H1 (cell line): ENCODE results near the gene CEP135. TPM values are rescaled to one million over a fixed set of nuclear protein-coding genes. Genes with fewer than 3 reads are reported as not detected.

Experiments
- CTCF ChIA-PET: fragments of 300-600 bp; sonication (Branson Sonifier 250); formaldehyde crosslinking; loops from one replicate; lab custom pipeline; 2021; ENCODE audit not compliant: partially characterized antibody; lab: Charles Lee
- POLR2A ChIA-PET: fragments of 300-600 bp; sonication (Branson Sonifier 250); formaldehyde crosslinking; loops from one replicate; lab custom pipeline; 2021; ENCODE audit warnings: inconsistent platforms; ENCODE audit not compliant: partially characterized antibody; lab: Charles Lee
- DNase-seq, 2 experiments: peaks; one replicate each; pipeline versions ENCODE4 v3.0.0 to v3.0.0-alpha.2; 2010 to 2022; ENCODE audit warnings: low spot score in 2 of 2, low read depth in 1 of 2, mixed read lengths in 1 of 2
- FAIRE-seq: peaks from 2 replicates; lab custom pipeline; 2011; peaks lifted over from hg19 to GRCh38; lab: Jason Lieb, UNC
- H2AFZ ChIP-seq: 2 replicates; pipeline ENCODE4 v1.8.1; 2012; ENCODE audit warnings: low read length, inconsistent platforms
- H2AK5ac ChIP-seq: 2 replicates; pipeline ENCODE4 v1.6.1; 2013; ENCODE audit warnings: low read depth, low read length
- H2BK120ac ChIP-seq: replicated peaks from 2 replicates; pipeline ENCODE3; 2013; ENCODE audit warnings: low read depth, low read length, inconsistent platforms
- H2BK12ac ChIP-seq: 2 replicates; pipeline ENCODE4 v1.6.1; 2013; ENCODE audit warnings: low read depth, low read length
- H2BK15ac ChIP-seq: 2 replicates; pipeline ENCODE4 v1.6.1; 2013; ENCODE audit warnings: low read length
- H2BK20ac ChIP-seq: 2 replicates; pipeline ENCODE4 v1.6.1; 2013; ENCODE audit warnings: low read length
- H2BK5ac ChIP-seq: 2 replicates; pipeline ENCODE4 v1.6.1; 2013; ENCODE audit warnings: low read depth, low read length
- H3K14ac ChIP-seq: 2 replicates; pipeline ENCODE4 v1.6.1; 2013; ENCODE audit warnings: inconsistent platforms; ENCODE audit not compliant: insufficient read length
- H3K18ac ChIP-seq: 2 replicates; pipeline ENCODE4 v1.6.1; 2013; ENCODE audit warnings: low read length; ENCODE audit errors: extremely low read depth
- H3K23ac ChIP-seq: 2 replicates; pipeline ENCODE4 v1.6.1; 2013; ENCODE audit warnings: inconsistent platforms; ENCODE audit not compliant: insufficient read length
- H3K23me2 ChIP-seq: 2 replicates; pipeline ENCODE4 v1.6.1; 2013; ENCODE audit warnings: low read depth, low read length
- H3K27ac ChIP-seq: 2 replicates; pipeline ENCODE4 v1.6.1; 2011; ENCODE audit warnings: low read depth, low read length, inconsistent platforms
- H3K27me3 ChIP-seq, 4 experiments: replicated peaks in 1 of 4; 1 replicate in 1 of 4; 2 replicates in 3 of 4; pipeline versions ENCODE4 v1.6.1 to v1.8.1; 2011 to 2013; ENCODE audit warnings: low read length in 3 of 4, mild to moderate bottlenecking in 3 of 4, inconsistent platforms in 2 of 4, mixed read lengths in 2 of 4, moderate library complexity in 1 of 4; ENCODE audit not compliant: control insufficient read depth in 3 of 4, insufficient read depth in 3 of 4; ENCODE audit errors: extremely low read depth in 1 of 4
- H3K36me3 ChIP-seq, 4 experiments: 2 replicates each; pipeline versions ENCODE4 v1.6.1 to v1.8.1; 2011 to 2013; ENCODE audit warnings: mild to moderate bottlenecking in 4 of 4, low read length in 3 of 4, moderate library complexity in 2 of 4, control low read depth in 1 of 4, inconsistent platforms in 1 of 4; ENCODE audit not compliant: insufficient read depth in 4 of 4, control insufficient read depth in 2 of 4
- H3K4ac ChIP-seq: replicated peaks from 2 replicates; pipeline ENCODE3; 2013; ENCODE audit warnings: low read length, low read depth, mixed read lengths, inconsistent platforms; ENCODE audit not compliant: insufficient read length
- H3K4me1 ChIP-seq, 4 experiments: replicated peaks in 1 of 4; 1 replicate in 1 of 4; 2 replicates in 3 of 4; pipeline versions ENCODE4 v1.6.1 to v1.8.1; 2011 to 2013; ENCODE audit warnings: low read length in 3 of 4, inconsistent platforms in 2 of 4, mixed read lengths in 1 of 4; ENCODE audit not compliant: insufficient read depth in 4 of 4, control insufficient read depth in 3 of 4
- H3K4me2 ChIP-seq, 2 experiments: 2 replicates each; pipeline versions ENCODE4 v1.6.1 to v1.8.1; 2011 to 2013; ENCODE audit warnings: low read depth in 2 of 2, low read length in 2 of 2, control low read depth in 1 of 2, inconsistent platforms in 1 of 2, mild to moderate bottlenecking in 1 of 2; ENCODE audit not compliant: insufficient read depth in 1 of 2
- H3K4me3 ChIP-seq, 4 experiments: fragments of 200-600, 300-600 bp in 1 of 4; sonication (generic), shearing (Covaris generic), sonication (Bioruptor Twin) in 1 of 4; 2 replicates each; pipeline versions ENCODE4 v1.5.1 to v1.8.1; 2011 to 2016; ENCODE audit warnings: low read length in 4 of 4, low read depth in 3 of 4, control low read depth in 2 of 4, inconsistent platforms in 2 of 4, mild to moderate bottlenecking in 2 of 4, mixed read lengths in 1 of 4, moderate library complexity in 1 of 4; ENCODE audit not compliant: insufficient read depth in 2 of 4; ENCODE audit errors: extremely low read depth in 1 of 4
- H3K56ac ChIP-seq: replicated peaks from 2 replicates; pipeline ENCODE3; 2013; ENCODE audit warnings: low read depth, mild to moderate bottlenecking, mixed read lengths, low read length, inconsistent platforms; ENCODE audit not compliant: insufficient read length
- H3K79me1 ChIP-seq: 2 replicates; pipeline ENCODE4 v1.6.1; 2013; ENCODE audit warnings: low read depth, low read length, control low read depth
- H3K79me2 ChIP-seq, 2 experiments: 2 replicates each; pipeline versions ENCODE4 v1.6.1 to v1.8.1; 2012 to 2013; ENCODE audit warnings: low read length in 2 of 2, mild to moderate bottlenecking in 2 of 2, inconsistent platforms in 1 of 2; ENCODE audit not compliant: insufficient read depth in 2 of 2, control insufficient read depth in 1 of 2
- H3K9ac ChIP-seq, 4 experiments: replicated peaks in 1 of 4; 1 replicate in 1 of 4; 2 replicates in 3 of 4; pipeline versions ENCODE4 v1.6.1 to v1.8.1; 2011 to 2013; ENCODE audit warnings: low read depth in 3 of 4, low read length in 3 of 4, control low read depth in 2 of 4, mild to moderate bottlenecking in 2 of 4, moderate library complexity in 2 of 4, inconsistent platforms in 1 of 4; ENCODE audit errors: extremely low read depth in 1 of 4
- H3K9me3 ChIP-seq, 2 experiments: 2 replicates each; pipeline versions ENCODE4 v1.6.1 to v1.8.1; 2012 to 2013; ENCODE audit warnings: mild to moderate bottlenecking in 2 of 2, moderate library complexity in 2 of 2, control low read depth in 1 of 2, inconsistent platforms in 1 of 2, low read depth in 1 of 2, low read length in 1 of 2, mixed read lengths in 1 of 2; ENCODE audit not compliant: insufficient read depth in 2 of 2
- H4K20me1 ChIP-seq, 2 experiments: replicated peaks in 1 of 2; 2 replicates each; pipeline versions ENCODE3 to v1.8.1; 2011 to 2013; ENCODE audit warnings: inconsistent platforms in 2 of 2, low read length in 2 of 2, mild to moderate bottlenecking in 1 of 2; ENCODE audit not compliant: insufficient read depth in 2 of 2, control insufficient read depth in 1 of 2
- H4K5ac ChIP-seq: 2 replicates; pipeline ENCODE4 v1.6.1; 2013; ENCODE audit warnings: low read length, low read depth, mixed read lengths, inconsistent platforms; ENCODE audit not compliant: insufficient read length
- H4K8ac ChIP-seq: 2 replicates; pipeline ENCODE4 v1.8.0; 2013; ENCODE audit warnings: mild to moderate bottlenecking, moderate library complexity, low read length, inconsistent platforms; ENCODE audit not compliant: insufficient read depth; ENCODE audit errors: extremely low read depth
- H4K91ac ChIP-seq: replicated peaks from 2 replicates; pipeline ENCODE3; 2013; ENCODE audit warnings: low read length, mixed read lengths, inconsistent platforms; ENCODE audit not compliant: insufficient read length
- ASH2L ChIP-seq: fragments of 200-600, 300-600 bp; sonication (generic); IDR thresholded peaks from one replicate; pipeline ENCODE4 v1.7.1; 2017; ENCODE audit warnings: low read length
- BACH1 ChIP-seq: IDR thresholded peaks from 2 replicates; pipeline ENCODE4 v1.6.1; 2012; ENCODE audit warnings: low read length, improper control_type of control experiment
- CREB1 ChIP-seq: IDR thresholded peaks from 2 replicates; pipeline ENCODE4 v1.6.1; 2012; ENCODE audit warnings: inconsistent platforms
- CTBP2 ChIP-seq: IDR thresholded peaks from 2 replicates; pipeline ENCODE4 v1.7.0; 2011; ENCODE audit warnings: borderline replicate concordance, mild to moderate bottlenecking, moderate library complexity, mixed read lengths, low read length; ENCODE audit not compliant: insufficient read depth, insufficient read length
- EGR1 ChIP-seq: IDR thresholded peaks from 2 replicates; pipeline ENCODE4 v1.6.1; 2011; ENCODE audit warnings: low read depth, low read length, borderline replicate concordance
- HDAC2 ChIP-seq, 2 experiments: fragments of 300-600 bp in 1 of 2; sonication (generic) in 1 of 2; IDR thresholded peaks; 2 replicates each; pipeline ENCODE4 v1.6.1; 2011 to 2012; ENCODE audit warnings: low read depth in 2 of 2, low read length in 2 of 2, mild to moderate bottlenecking in 2 of 2, moderate library complexity in 2 of 2, borderline replicate concordance in 1 of 2, inconsistent platforms in 1 of 2
- KDM4A ChIP-seq: IDR thresholded peaks from one replicate; pipeline ENCODE4 v1.7.1; 2012; ENCODE audit warnings: low read depth, mild to moderate bottlenecking, moderate library complexity, low read length, inconsistent platforms; ENCODE audit not compliant: severe bottlenecking
- RNF2 ChIP-seq: fragments of 200-900, 300-1000 bp; sonication (generic); IDR thresholded peaks from 2 replicates; pipeline ENCODE4 v1.7.1; 2016; ENCODE audit warnings: borderline replicate concordance, low read depth, mild to moderate bottlenecking, antibody characterized with exemption, low read length; ENCODE audit not compliant: poor library complexity, severe bottlenecking; ENCODE audit errors: missing control alignments
- SIRT6 ChIP-seq: IDR thresholded peaks from one replicate; pipeline ENCODE4 v1.7.1; 2012; ENCODE audit warnings: low read length, inconsistent platforms
- SP1 ChIP-seq: IDR thresholded peaks from 2 replicates; pipeline ENCODE4 v1.6.1; 2011; ENCODE audit warnings: low read depth, low read length
- SP4 ChIP-seq: IDR thresholded peaks from 2 replicates; pipeline ENCODE4 v1.6.1; 2012; ENCODE audit warnings: low read length, inconsistent platforms
- TAF1 ChIP-seq: IDR thresholded peaks from 2 replicates; pipeline ENCODE4 v1.6.1; 2011; ENCODE audit warnings: mild to moderate bottlenecking, low read depth, low read length
- TCF12 ChIP-seq: IDR thresholded peaks from 2 replicates; pipeline ENCODE4 v1.6.1; 2011; ENCODE audit warnings: low read depth, mild to moderate bottlenecking, low read length
- WGBS, 2 experiments: shearing (Covaris generic) in 1 of 2; methylation state at CpG; one replicate each; pipeline versions ENCODE4 v1.1.6 to v1.1.7; 2013 to 2015; ENCODE audit warnings: low lambda C conversion rate in 2 of 2, mixed read lengths in 2 of 2, inconsistent platforms in 1 of 2, low coverage in 1 of 2, missing lambda C conversion rate in 1 of 2; ENCODE audit not compliant: insufficient replicate concordance in 2 of 2, insufficient coverage in 1 of 2, insufficient read length in 1 of 2; ENCODE audit errors: extremely low coverage in 1 of 2, missing lambda C conversion rate in 1 of 2; 5-methylcytosine and 5-hydroxymethylcytosine counted together
- polyA plus RNA-seq, 7 experiments: library from polyadenylated mRNA; depleted of rRNA in 3 of 7; stranded (reverse) in 5 of 7; unstranded in 2 of 7; fragments of >200 nt in 5 of 7; fragments of 200-250 nt in 2 of 7; gene quantifications; 1 replicate in 5 of 7; 2 replicates in 1 of 7; 4 replicates in 1 of 7; pipeline versions ENCODE4 v1.2.1 to v1.2.3, GENCODE V29; 2011 to 2013; ENCODE audit warnings: missing spikeins in 2 of 7, mixed read lengths in 2 of 7
- total RNA-seq: library from RNA; stranded (reverse); fragmentation: NEBNext Ultra II Directional; extraction: Animal tissue kit (Norgen Biotek cat#: 25700); gene quantifications from 2 replicates; pipeline ENCODE4 v1.2.1, GENCODE V29; 2021
- TF ChIP-seq, protein P1 (sequence below): IDR thresholded peaks from 2 replicates; pipeline ENCODE4 v1.6.1; 2012; ENCODE audit warnings: inconsistent platforms

CEP135 gene
- total and polyA plus RNA-seq, 2 of the 8 experiments (the other 6 are each of a cell fraction or from before 2014, with no cell fraction given) = 2.7 to 14.5 TPM

DNA sequence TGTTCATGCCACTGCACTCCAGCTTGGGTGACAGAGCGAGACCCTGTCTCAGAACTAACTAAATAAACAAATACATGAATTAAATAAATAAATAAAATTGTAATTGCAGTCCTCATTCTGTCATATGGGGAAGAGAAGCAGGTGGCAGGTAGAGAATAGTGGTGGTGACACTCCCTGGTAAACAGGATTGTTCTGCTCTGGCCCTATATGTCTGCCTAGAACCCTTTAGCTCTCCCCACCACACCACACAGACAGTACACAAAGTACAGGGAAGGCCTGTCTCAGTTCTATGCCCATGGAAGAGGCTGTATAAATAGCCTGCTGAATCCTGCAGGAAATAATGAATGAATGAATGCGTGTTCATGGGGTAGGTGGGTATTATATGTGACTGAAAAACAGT, 117.7 kb downstream of the CEP135 start:
- Histone ChIP-seq H3K79me1 (no peaks in the 10 kb centered on the region; the same call in 1 of the 2 replicates), H2AFZ (no peak overlapping the region), H4K5ac (no peak overlapping the region), H2AK5ac (no peak overlapping the region), H3K23ac (no peak overlapping the region), H3K27me3 (no peaks in the 10 kb centered on the region), H3K56ac (no peak overlapping the region), H3K14ac (no peak overlapping the region), H2BK20ac (no peak overlapping the region), H3K9ac (no peak overlapping the region), H3K18ac (no peak overlapping the region), H3K36me3 (no peaks in the 10 kb centered on the region), H3K4me3 (no peak overlapping the region), H4K8ac (no peak overlapping the region), H3K4ac (no peak overlapping the region), H4K20me1 (peaks cover 0 to 8% of the 10 kb centered on the region in 2 experiments), H4K91ac (no peak overlapping the region), H3K4me1 (no peaks in the 10 kb centered on the region), H3K4me2 (no peak overlapping the region), H3K79me2 (peaks cover 5 to 49% of the 10 kb centered on the region in 2 experiments; a peak in 2 of 4 replicates)
- POLR2A ChIA-PET = interaction anchor here (1.1 to 2.1 kb wide), 3 partner anchors 17 to 27 kb away, joined by 3 to 5 read pairs (median 4); no protein-coding TSS in a partner anchor
- 81% methylated on average over 2 of the region's 2 CpGs; no CpG with 5 or more reads in 1 of the 2 experiments for WGBS, 2 experiments
- TF ChIP-seq RNF2 = no peak
- no peak for TF ChIP-seq HDAC2 (IDR thresholded peaks at IDR 0.05; ENCODE audit: borderline replicate concordance in 1 of 2, low read depth in 2 of 2, low read length in 2 of 2)
- TF ChIP-seq CTBP2 = no peak
- TF ChIP-seq TAF1 = no peak
- no peak for TF ChIP-seq TCF12
- TF ChIP-seq SIRT6 = no peak
- no peak for TF ChIP-seq SP1
- no peak for TF ChIP-seq CREB1
- no peak for TF ChIP-seq BACH1
- TF ChIP-seq, protein P1, sequence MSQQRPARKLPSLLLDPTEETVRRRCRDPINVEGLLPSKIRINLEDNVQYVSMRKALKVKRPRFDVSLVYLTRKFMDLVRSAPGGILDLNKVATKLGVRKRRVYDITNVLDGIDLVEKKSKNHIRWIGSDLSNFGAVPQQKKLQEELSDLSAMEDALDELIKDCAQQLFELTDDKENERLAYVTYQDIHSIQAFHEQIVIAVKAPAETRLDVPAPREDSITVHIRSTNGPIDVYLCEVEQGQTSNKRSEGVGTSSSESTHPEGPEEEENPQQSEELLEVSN = no peak
- TF ChIP-seq KDM4A = no peak
- TF ChIP-seq ASH2L = no peak
- no peak for TF ChIP-seq SP4
- TF ChIP-seq EGR1 = no peak
- TF ChIP-seq, all 59 proteins: peak for 0
- CTCF ChIA-PET = no interaction called here
- DNase-seq (no peak), FAIRE-seq (no peak)
- Histone ChIP-seq H3K27ac (no peak overlapping the region), H2BK12ac (no peak overlapping the region), H3K9me3 (0 out of 4 replicates have a peak, but pooled peaks cover 0 to 4% of the 10 kb centered on the region in 2 experiments), H3K23me2 (no peaks in the 10 kb centered on the region; the same call in 1 of the 2 replicates), H2BK5ac (no peak overlapping the region), H2BK15ac (no peak overlapping the region), H2BK120ac (no peak overlapping the region)
